Ascending aorta (tissue), 2 donors: Measurements from ENCODE around the gene JUP. TPM values are rescaled to one million over a fixed set of nuclear protein-coding genes. Genes with fewer than 3 reads are reported as not detected.

ENCODE experiments used
- DNase-seq, 2 donors: peaks; one replicate each; pipeline ENCODE4 v3.0.0-alpha.2; 2019; ENCODE audit warnings: low spot score in 2 of 2
- H3K27ac ChIP-seq, 2 donors: fragments of 200-600 bp; sonication (generic); one replicate each; pipeline ENCODE4 v1.5.1; 2016 to 2017; ENCODE audit warnings: mild to moderate bottlenecking in 1 of 2
- H3K27me3 ChIP-seq: fragments of 200-600 bp; sonication (generic); one replicate; pipeline ENCODE4 v1.5.1; 2017
- H3K36me3 ChIP-seq, 2 donors: fragments of 200-600 bp; sonication (generic); one replicate each; pipeline ENCODE4 v1.5.1; 2016
- H3K4me1 ChIP-seq, 2 donors: fragments of 200-600 bp; sonication (generic); one replicate each; pipeline ENCODE4 v1.5.1; 2016 to 2017; ENCODE audit warnings: mild to moderate bottlenecking in 1 of 2
- H3K4me3 ChIP-seq, 2 donors: fragments of 200-600 bp; sonication (generic); one replicate each; pipeline ENCODE4 v1.5.1; 2016 to 2017; ENCODE audit warnings: mild to moderate bottlenecking in 1 of 2
- H3K9me3 ChIP-seq, 2 donors: fragments of 200-600 bp; sonication (generic); one replicate each; pipeline ENCODE4 v1.5.1; 2016
- intact Hi-C: fragments of 100-400 bp; cut with DNase I; formaldehyde crosslinking; loops from one replicate; pipeline ENCODE4 v1.15.1; 2023
- total RNA-seq: library from RNA; depleted of rRNA; stranded (reverse); fragments of >200 nt; gene quantifications from one replicate; pipeline ENCODE4 v1.1.0, GENCODE V29; 2016
- TF ChIP-seq, protein P1 (sequence below), 3 experiments: fragments of 200-600 bp in 2 of 3; fragments of 450-650 bp in 1 of 3; sonication (generic) in 2 of 3; IDR thresholded peaks; one replicate each; pipeline ENCODE4 v1.5.1; 2016 to 2019; ENCODE audit warnings: antibody characterized with exemption in 3 of 3, mild to moderate bottlenecking in 1 of 3, moderate library complexity in 1 of 3

Gene JUP
- total RNA-seq, 1 donor from 2014 or later, result 47.9 TPM

GRCh38 chr17:41722231-41722630 is 64.3 kb downstream of the JUP start:
- H3K27me3 ChIP-seq, result no peaks in the 10 kb centered on the region
- intact Hi-C loops, result no loop called here
- TF ChIP-seq, protein P1, sequence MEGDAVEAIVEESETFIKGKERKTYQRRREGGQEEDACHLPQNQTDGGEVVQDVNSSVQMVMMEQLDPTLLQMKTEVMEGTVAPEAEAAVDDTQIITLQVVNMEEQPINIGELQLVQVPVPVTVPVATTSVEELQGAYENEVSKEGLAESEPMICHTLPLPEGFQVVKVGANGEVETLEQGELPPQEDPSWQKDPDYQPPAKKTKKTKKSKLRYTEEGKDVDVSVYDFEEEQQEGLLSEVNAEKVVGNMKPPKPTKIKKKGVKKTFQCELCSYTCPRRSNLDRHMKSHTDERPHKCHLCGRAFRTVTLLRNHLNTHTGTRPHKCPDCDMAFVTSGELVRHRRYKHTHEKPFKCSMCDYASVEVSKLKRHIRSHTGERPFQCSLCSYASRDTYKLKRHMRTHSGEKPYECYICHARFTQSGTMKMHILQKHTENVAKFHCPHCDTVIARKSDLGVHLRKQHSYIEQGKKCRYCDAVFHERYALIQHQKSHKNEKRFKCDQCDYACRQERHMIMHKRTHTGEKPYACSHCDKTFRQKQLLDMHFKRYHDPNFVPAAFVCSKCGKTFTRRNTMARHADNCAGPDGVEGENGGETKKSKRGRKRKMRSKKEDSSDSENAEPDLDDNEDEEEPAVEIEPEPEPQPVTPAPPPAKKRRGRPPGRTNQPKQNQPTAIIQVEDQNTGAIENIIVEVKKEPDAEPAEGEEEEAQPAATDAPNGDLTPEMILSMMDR (IDR thresholded peaks at IDR 0.05), result no peak
- H3K36me3 ChIP-seq, result no peaks in the 10 kb centered on the region
- H3K9me3 ChIP-seq, result no peaks in the 10 kb centered on the region
- no peak overlapping the region for H3K27ac ChIP-seq
- no peaks in the 10 kb centered on the region for H3K4me1 ChIP-seq
- no peak for DNase-seq
- H3K4me3 ChIP-seq, result no peak overlapping the region

DNA sequence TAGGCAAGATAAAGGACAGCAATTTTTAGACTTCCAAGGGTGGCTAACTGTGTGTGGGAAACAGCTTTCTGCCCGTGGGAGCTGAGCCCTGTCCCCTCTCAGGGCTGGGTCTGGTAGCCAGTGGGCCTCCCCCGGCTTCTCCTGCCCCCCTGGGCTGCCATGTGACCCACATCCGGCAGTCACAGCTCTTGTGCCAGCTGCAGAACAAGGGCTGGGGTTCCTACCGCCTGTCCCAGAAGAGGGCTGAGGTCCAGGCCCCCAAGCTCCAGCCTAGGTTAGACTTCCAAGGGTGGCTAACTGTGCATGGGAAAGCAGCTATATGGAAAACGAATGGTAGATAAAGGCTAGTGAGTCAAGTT is 68.2 kb downstream of the JUP start:
- TF ChIP-seq, protein P1 (IDR thresholded peaks at IDR 0.05), result no peak
- DNase-seq, result no peak
- intact Hi-C loops, result no loop called here
- H3K27ac ChIP-seq, result no peak overlapping the region
- H3K9me3 ChIP-seq, result no peaks in the 10 kb centered on the region
- H3K4me3 ChIP-seq, result no peak overlapping the region
- no peaks in the 10 kb centered on the region for H3K4me1 ChIP-seq
- no peaks in the 10 kb centered on the region for H3K36me3 ChIP-seq
- no peaks in the 10 kb centered on the region for H3K27me3 ChIP-seq

- Histone ChIP-seq H3K4me1 (no peaks in the 10 kb centered on the region), H3K27ac (no peak overlapping the region), H3K9me3 (no peaks in the 10 kb centered on the region), H3K27me3 (no peaks in the 10 kb centered on the region), H3K36me3 (no peaks in the 10 kb centered on the region), H3K4me3 (no peak overlapping the region)
- intact Hi-C loops, result no loop called here
- TF ChIP-seq, protein P1 (IDR thresholded peaks at IDR 0.05), result no peak
- no peak for DNase-seq
Observed at GRCh38 chr17:41717408-41718286, 68.9 kb downstream of the JUP start.

DNA sequence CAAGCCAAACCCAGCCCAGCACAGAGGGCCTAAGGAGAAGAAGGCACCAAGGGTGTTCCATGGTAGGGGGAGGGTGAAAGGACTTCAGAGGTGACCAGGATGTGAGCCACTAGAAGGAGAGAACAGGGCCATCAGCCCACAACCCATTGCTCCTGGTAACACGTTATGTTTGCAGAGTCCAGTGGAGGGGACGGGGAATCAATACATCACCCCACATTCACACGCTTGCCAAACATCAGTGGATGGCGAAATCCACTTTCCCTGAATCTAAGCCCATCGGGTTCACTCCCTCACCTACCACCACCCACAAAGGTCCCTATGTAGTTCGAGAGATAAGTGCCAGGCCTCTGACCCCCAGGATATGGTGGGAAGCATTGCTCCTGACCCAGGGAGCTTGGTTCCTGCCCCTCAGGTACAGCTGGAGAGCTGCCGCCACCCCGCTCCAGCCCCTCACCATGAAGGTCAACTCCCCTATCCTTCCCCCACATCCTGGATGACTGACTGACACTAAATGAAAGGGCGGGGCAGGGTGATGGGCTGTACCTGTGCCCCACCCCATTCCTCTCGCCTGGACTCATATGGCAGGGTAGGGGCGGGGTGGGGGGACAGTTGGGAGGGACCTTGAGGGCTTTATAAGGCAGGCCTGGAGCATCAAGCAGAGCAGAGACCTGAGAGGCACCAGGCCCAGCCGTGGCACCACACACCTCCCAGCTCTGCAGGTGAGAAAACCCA is 74.7 kb downstream of the JUP start, which contains the start of gene GAST:
Gene GAST (plus strand): TSS at position 663 of the 732 bp plus-strand sequence. CDS start 3,106 bp downstream, outside the sequence.
- H3K36me3 ChIP-seq, result no peaks in the 10 kb centered on the region
- no peaks in the 10 kb centered on the region for H3K27me3 ChIP-seq
- intact Hi-C loops, result no loop called here
- H3K27ac ChIP-seq, result no peak within 1 kb of the TSS
- TF ChIP-seq, protein P1 (IDR thresholded peaks at IDR 0.05), result no peak
- H3K9me3 ChIP-seq, result no peaks in the 10 kb centered on the region
- H3K4me1 ChIP-seq, result no peaks in the 10 kb centered on the region
- no peak for DNase-seq
- no peak within 1 kb of the TSS for H3K4me3 ChIP-seq

DNA sequence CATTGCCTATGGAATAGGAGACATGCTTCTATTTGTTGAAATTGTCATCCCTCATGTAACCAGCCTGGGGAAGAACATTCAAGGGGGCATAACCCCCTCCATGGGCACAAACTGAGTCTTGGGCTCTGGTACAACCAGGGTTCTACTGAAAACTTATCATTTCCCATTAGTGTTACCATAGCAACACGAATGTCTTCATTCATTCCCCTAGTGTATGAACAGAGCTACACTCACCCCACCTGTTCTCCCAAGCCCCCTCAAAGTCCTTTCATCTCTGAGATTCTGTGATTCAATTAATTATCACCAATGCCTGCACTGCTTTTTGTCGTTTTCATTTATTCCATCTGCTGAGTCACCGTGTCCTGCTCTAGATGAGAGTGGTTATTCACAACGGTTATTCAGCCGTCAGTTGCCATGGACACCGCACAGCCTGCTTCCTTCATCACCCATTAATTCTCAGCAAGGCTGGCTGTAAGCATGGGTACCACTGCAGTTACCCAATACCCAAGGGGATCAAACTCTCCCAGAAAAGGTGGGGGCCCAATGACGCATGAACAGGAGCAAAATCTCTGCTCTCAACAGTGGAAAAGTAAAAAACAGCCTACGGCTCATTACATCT is 75.9 kb downstream of the JUP start:
- H3K36me3 ChIP-seq, result no peaks in the 10 kb centered on the region
- intact Hi-C loops, result no loop called here
- H3K27me3 ChIP-seq, result no peaks in the 10 kb centered on the region
- H3K4me1 ChIP-seq, result no peaks in the 10 kb centered on the region
- no peak for DNase-seq
- H3K9me3 ChIP-seq, result no peaks in the 10 kb centered on the region
- TF ChIP-seq, protein P1 (IDR thresholded peaks at IDR 0.05), result no peak
- H3K4me3 ChIP-seq, result no peak overlapping the region
- H3K27ac ChIP-seq, result no peak overlapping the region
